ENCODE measurements around the gene COL27A1.

Gene COL27A1

GRCh38 chr9:114155263-114155994, at the start of gene COL27A1:
COL27A1 (plus strand) TSS chr9:114155537; CDS start chr9:114155951, 414 bp downstream.
- H3K4me3 ChIP-seq (ENCODE audit: low read length): peak within 1 kb of the TSS; percentile 59
- DNase-seq (ENCODE audit: low read depth): peak; percentile 78
- peak; percentile 73 for TF ChIP-seq CTCF (IDR thresholded peaks at IDR 0.05; ENCODE audit: insufficient read depth, low read depth, low read length, missing control alignments)

GRCh38 chr9:114107286-114108001, 47.9 kb upstream of the COL27A1 start:
- DNase-seq (ENCODE audit: low read depth): no peak
- no peak for TF ChIP-seq CTCF (IDR thresholded peaks at IDR 0.05; ENCODE audit: insufficient read depth, low read depth, low read length, missing control alignments)
- H3K4me3 ChIP-seq (ENCODE audit: low read length): no peak overlapping the region

DNA sequence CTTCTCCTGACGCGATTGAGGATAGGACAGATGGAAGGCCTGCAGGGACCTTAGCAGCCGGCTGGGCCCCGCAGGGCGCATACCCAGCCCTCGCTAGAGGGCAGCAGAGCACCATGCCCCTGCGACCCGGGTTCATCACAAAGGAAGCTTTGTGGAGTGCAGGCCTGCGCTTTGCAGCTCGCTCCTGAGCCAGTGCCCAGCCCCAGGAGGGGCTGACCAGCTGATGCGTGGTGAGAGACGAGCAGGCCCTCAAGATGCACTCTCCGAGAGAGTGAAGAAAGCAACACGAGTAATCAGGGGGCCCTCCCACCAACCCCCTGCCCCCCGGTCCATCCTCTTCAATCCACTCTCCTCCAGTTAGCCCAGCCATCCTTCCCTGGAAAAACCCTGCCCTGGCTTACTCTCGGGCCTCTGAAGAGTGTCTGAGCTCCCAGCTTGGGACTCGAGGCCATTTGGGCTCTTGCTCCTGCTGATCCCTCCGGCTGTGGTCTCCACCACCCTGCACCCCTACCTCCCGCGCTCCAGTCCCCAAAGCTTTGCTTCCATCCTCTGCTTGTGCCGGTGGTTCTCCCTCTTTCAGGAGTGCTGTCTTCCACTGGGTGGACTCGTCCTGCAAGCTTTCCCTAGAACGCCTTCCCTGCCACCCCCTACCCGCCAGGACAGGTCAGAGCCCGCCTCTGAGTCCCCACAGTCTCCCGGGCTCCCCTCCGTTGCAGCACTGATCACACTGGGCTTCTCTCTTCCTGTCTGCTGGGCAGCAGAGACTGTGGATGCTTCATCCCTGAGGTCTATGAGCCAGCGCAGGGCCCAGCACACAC, 47.1 kb upstream of the COL27A1 start:
- peak; percentile 97 for TF ChIP-seq CTCF (IDR thresholded peaks at IDR 0.05; ENCODE audit: insufficient read depth, low read depth, low read length, missing control alignments)
- H3K4me3 ChIP-seq (ENCODE audit: low read length): no peak overlapping the region
- peak; percentile 82 for DNase-seq (ENCODE audit: low read depth)

DNA sequence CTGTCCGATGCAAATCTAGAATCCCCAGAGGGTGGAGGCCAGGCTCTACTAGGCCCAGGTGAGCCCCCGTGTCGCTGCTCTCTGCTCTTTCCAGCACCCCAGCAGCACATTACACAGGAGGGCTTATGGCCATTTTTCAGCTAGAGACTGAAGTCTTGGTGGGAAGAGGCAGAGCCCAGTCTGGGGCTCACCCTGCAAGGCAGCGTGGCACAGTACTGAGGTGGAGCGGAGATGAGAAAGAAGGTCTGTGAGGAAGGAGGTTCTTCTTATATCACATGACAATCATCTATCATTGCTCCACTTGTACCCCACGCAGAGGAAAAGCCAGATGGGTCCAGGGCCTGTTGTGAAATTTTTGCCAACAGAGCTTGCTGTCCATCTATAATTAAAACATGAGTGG, 46.2 kb upstream of the COL27A1 start:
- no peak overlapping the region for H3K4me3 ChIP-seq (ENCODE audit: low read length)
- TF ChIP-seq CTCF (IDR thresholded peaks at IDR 0.05; ENCODE audit: insufficient read depth, low read depth, low read length, missing control alignments): no peak
- no peak for DNase-seq (ENCODE audit: low read depth)

GRCh38 chr9:114110180-114110579, 45.2 kb upstream of the COL27A1 start:
- H3K4me3 ChIP-seq (ENCODE audit: low read length): no peak overlapping the region
- no peak for TF ChIP-seq CTCF (IDR thresholded peaks at IDR 0.05; ENCODE audit: insufficient read depth, low read depth, low read length, missing control alignments)
- DNase-seq (ENCODE audit: low read depth): peak; percentile 79

- H3K4me3 ChIP-seq (ENCODE audit: low read length): no peak overlapping the region
- no peak for DNase-seq (ENCODE audit: low read depth)
- no peak for TF ChIP-seq CTCF (IDR thresholded peaks at IDR 0.05; ENCODE audit: insufficient read depth, low read depth, low read length, missing control alignments)
Measured at GRCh38 chr9:114112325-114112724, 43.0 kb upstream of the COL27A1 start.

Data from epithelial cell of esophagus (primary cell).